SH-SY5Y (cell line): ENCODE measurements around the gene RBSN.

Experiments used
- GATA2 ChIP-seq: IDR thresholded peaks from 2 replicates; pipeline ENCODE4 v1.6.1; 2011; ENCODE audit warnings: mild to moderate bottlenecking, low read depth, low read length
- GATA3 ChIP-seq: IDR thresholded peaks from 2 replicates; pipeline ENCODE4 v1.6.1; 2011; ENCODE audit warnings: low read depth, mild to moderate bottlenecking, low read length, moderate library complexity

GRCh38 chr3:15110206-15110605 is 11.3 kb upstream of the RBSN start:
- TF ChIP-seq GATA2 (no peak), GATA3 (no peak)
